ENCODE data around the gene TRIM62. TPM values are rescaled to one million over a fixed set of nuclear protein-coding genes. Genes with fewer than 3 reads are reported as not detected.
A peak's percentile ranks its signal among the peaks of the same experiment; 100 is the strongest.

TRIM62 gene
- total and polyA plus RNA-seq, 7 donors: 4.0 to 14.2 (median 5.5) TPM

GRCh38 chr1:33162141-33162540 lies 19.7 kb downstream of the TRIM62 start:
- Histone ChIP-seq H3K4me3 (no peak overlapping the region), H3K4me1 (no peaks in the 10 kb centered on the region), H3K36me3 (ENCODE audit: insufficient read depth in 1 of 2, low read depth in 1 of 2) (peaks cover 0 to 27% of the 10 kb centered on the region in 2 donors), H3K27me3 (ENCODE audit: insufficient read depth in 3 of 3, low read length in 2 of 3) (no peaks in the 10 kb centered on the region), H3K9me3 (no peaks in the 10 kb centered on the region), H3K27ac (no peak overlapping the region)
- DNase-seq (no peak), ATAC-seq (no peak)
- intact Hi-C loops (cut with DNase I): no loop called here
- 91 to 100% (median 93%) methylated on average over 2 of the region's 2 CpGs for WGBS, 3 donors
- TF ChIP-seq CTCF (IDR thresholded peaks at IDR 0.05): no peak

GRCh38 chr1:33161061-33161681 lies 20.7 kb downstream of the TRIM62 start:
- ATAC-seq (peak in 3 of 4 donors; percentile 20 to 49 (median 31)), DNase-seq (peak; percentile 60 to 74)
- H3K4me1 ChIP-seq: no peaks in the 10 kb centered on the region
- intact Hi-C loops (cut with DNase I): no loop called here
- H3K36me3 ChIP-seq (ENCODE audit: insufficient read depth in 1 of 2, low read depth in 1 of 2): peaks cover 0 to 26% of the 10 kb centered on the region in 2 donors
- no peak for TF ChIP-seq CTCF (IDR thresholded peaks at IDR 0.05)
- no peaks in the 10 kb centered on the region for H3K9me3 ChIP-seq
- H3K27me3 ChIP-seq (ENCODE audit: insufficient read depth in 3 of 3, low read length in 2 of 3): no peaks in the 10 kb centered on the region
- whole genome bisulfite sequencing, 3 donors: 29 to 39% (median 37%) methylated on average over 22 to 25 of the region's 25 CpGs
- H3K4me3 ChIP-seq: no peak overlapping the region
- H3K27ac ChIP-seq: no peak overlapping the region

GRCh38 chr1:33159577-33159976 lies 22.3 kb downstream of the TRIM62 start:
- no peak overlapping the region for H3K4me3 ChIP-seq
- H3K4me1 ChIP-seq: no peaks in the 10 kb centered on the region
- intact Hi-C loops (cut with DNase I): no loop called here
- DNase-seq (no peak), ATAC-seq (no peak)
- peaks cover 0 to 26% of the 10 kb centered on the region in 2 donors for H3K36me3 ChIP-seq (ENCODE audit: insufficient read depth in 1 of 2, low read depth in 1 of 2)
- no peak for TF ChIP-seq CTCF (IDR thresholded peaks at IDR 0.05)
- no peaks in the 10 kb centered on the region for H3K27me3 ChIP-seq (ENCODE audit: insufficient read depth in 3 of 3, low read length in 2 of 3)
- no peak overlapping the region for H3K27ac ChIP-seq
- H3K9me3 ChIP-seq: no peaks in the 10 kb centered on the region
- WGBS, 3 donors: 96 to 98% (median 97%) methylated on average over 23 to 26 of the region's 26 CpGs

GRCh38 chr1:33158366-33158765 lies 23.5 kb downstream of the TRIM62 start:
- DNase-seq: no peak
- TF ChIP-seq CTCF (IDR thresholded peaks at IDR 0.05): no peak
- Histone ChIP-seq H3K27me3 (ENCODE audit: insufficient read depth in 3 of 3, low read length in 2 of 3) (no peaks in the 10 kb centered on the region), H3K9me3 (no peaks in the 10 kb centered on the region), H3K27ac (no peak overlapping the region), H3K4me1 (peaks cover 3% of the 10 kb centered on the region), H3K4me3 (no peak overlapping the region), H3K36me3 (ENCODE audit: insufficient read depth in 1 of 2, low read depth in 1 of 2) (peaks cover 0 to 26% of the 10 kb centered on the region in 2 donors)
- ATAC-seq: no peak
- WGBS, 3 donors: 99 to 100% (median 100%) methylated on average over 3 of the region's 3 CpGs
- intact Hi-C loops (cut with DNase I): no loop called here

GRCh38 chr1:33157131-33157530 lies 24.7 kb downstream of the TRIM62 start:
- Histone ChIP-seq H3K27me3 (ENCODE audit: insufficient read depth in 3 of 3, low read length in 2 of 3) (no peaks in the 10 kb centered on the region), H3K4me3 (no peak overlapping the region), H3K27ac (no peak overlapping the region), H3K36me3 (ENCODE audit: insufficient read depth in 1 of 2, low read depth in 1 of 2) (peaks cover 0 to 26% of the 10 kb centered on the region in 2 donors), H3K4me1 (peaks cover 3% of the 10 kb centered on the region), H3K9me3 (no peaks in the 10 kb centered on the region)
- intact Hi-C loops (cut with DNase I): no loop called here
- DNase-seq (no peak), ATAC-seq (no peak)
- no peak for TF ChIP-seq CTCF (IDR thresholded peaks at IDR 0.05)
- WGBS, 3 donors: 91 to 96% (median 93%) methylated on average over 4 of the region's 4 CpGs

Measured in psoas muscle (tissue), 8 donors.